DMS114 treated with DMSO at 0.1 percent for 48 hours (cell line): ENCODE results near the gene LHFPL2.
"Not testable (repeated sequence)": the region's sequence is repeated elsewhere in the genome, so short reads cannot be mapped to it uniquely, and the experiment has no call there.

Experiments used
- DNase-seq: peaks from one replicate; lab custom pipeline; 2025; ENCODE audit not compliant: unreplicated experiment; lab: John Stamatoyannopoulos, UW

The LHFPL2 gene

DNA sequence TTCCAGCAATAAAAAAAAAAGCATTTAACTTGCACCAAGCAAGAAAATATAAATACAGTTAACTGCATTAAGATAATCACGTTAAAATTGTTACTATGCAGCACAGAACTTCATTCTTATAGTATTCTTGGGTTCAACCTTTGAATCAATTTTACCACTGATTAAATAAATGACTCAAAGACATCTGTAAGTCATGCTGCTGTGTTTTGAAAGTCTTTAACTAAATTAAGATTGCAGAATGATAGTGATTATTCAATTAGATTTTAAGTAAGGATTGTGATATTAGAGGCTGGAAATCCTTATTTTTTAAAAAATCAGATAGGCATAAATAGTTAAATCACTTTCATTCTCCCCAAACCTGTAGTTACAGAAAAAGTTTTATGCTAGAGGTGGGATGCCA is 171.8 kb downstream of the LHFPL2 start:
- DNase-seq: no peak

DNA sequence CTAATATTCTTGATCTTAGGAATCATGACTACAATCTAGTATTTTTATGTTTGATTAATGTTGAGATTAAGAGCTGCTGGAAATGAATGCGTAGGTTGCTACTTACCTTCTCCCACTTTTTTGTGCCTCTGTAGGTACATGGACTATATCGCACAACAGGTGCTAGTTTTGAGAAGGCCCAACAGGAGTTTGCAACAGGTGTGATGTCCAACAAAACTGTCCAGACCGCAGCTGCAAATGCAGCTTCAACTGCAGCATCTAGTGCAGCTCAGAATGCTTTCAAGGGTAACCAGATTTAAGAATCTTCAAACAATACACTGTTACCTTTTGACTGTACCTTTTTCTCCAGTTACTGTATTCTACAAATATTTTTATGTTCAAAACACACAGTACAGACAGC is 173.2 kb downstream of the LHFPL2 start:
- no peak for DNase-seq

DNA sequence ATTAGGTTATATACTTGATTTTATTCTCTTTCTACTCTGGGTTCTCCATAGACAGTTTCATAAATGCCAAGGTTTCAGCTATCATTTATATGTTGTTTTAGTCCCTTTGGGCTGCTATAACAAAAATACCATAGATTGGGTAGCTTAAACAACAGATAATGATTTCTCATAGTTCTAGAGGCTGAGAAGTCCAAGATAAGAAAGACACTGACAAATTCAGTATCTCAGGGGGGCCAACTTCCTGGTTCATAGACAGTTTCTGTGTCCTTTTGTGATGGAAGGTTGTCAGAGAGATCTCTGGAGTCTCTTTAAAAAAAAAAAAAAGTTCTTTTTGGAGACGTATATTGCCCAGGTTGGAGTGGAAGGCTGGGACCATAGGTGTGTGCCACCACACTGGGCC is 174.8 kb downstream of the LHFPL2 start:
- DNase-seq: no peak

- no peak for DNase-seq
Observed at GRCh38 chr5:78472469-78473106, 176.0 kb downstream of the LHFPL2 start.

GRCh38 chr5:78471896-78472295 is 176.7 kb downstream of the LHFPL2 start:
- DNase-seq: no peak

DNA sequence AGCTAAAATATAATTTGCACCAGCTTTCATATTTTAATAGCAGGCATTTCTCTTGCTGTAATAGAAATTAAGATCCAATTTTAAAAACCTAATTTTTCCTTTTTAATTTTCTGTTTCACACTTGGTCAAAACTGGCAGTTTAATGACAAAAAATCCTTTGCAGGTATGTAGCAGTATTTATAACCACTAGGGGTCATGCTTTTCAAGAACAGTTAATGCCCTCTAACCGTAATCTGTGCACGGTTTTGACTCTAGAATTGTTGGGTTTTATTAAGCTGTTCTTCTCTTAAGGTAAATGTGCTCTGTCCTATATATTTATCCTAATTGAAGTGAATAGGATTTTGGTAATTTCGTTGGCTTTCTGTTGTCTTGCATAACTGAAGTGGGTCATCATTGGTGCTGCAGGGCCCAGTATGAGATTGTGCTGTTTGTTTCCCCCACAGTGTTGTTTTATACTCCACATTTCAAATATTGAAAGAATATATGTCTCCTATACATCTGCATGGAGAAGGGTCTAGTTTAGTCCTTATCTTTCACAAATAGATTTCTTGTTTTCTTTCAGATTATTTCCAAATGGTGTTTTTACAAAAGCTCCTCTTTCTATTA is 180.7 kb downstream of the LHFPL2 start:
- peak; percentile 12 for DNase-seq

GRCh38 chr5:78467140-78467539 is 181.4 kb downstream of the LHFPL2 start:
- DNase-seq: no peak

DNA sequence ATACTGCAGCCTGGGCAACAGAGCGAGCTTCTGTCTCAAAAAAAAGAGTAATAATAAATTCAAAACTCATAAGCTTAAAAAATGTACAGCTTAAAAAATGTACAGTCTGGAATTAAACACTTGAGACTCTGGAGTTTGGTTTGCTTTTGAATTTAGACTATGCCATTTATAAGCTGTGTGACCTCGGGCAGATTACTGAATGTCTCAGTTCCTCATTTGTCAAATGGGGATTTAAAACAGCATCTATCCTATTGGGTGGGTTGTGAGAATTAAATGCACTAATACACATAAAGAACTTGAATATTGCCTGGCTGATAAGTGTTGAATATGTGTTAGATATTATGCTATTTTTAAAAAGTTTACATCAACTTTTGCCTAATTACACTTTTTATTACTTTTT is 189.7 kb downstream of the LHFPL2 start:
- no peak for DNase-seq

GRCh38 chr5:78457507-78457906 is 191.1 kb downstream of the LHFPL2 start:
- not testable (repeated sequence) for DNase-seq

GRCh38 chr5:78449103-78449502 is 199.5 kb downstream of the LHFPL2 start:
- DNase-seq: no peak

- no peak for DNase-seq
Observed at GRCh38 chr5:78447775-78448424, 200.7 kb downstream of the LHFPL2 start.
